MM.1S (cell line): Measurements from ENCODE around the gene SLC7A1.

ENCODE experiments used
- DNase-seq: peaks from one replicate; pipeline ENCODE4 v3.0.0-alpha.2; 2015
- H2AFZ ChIP-seq: fragments of 300-600 bp; sonication (generic); 2 replicates; pipeline ENCODE4 v1.6.0; 2016; ENCODE audit warnings: antibody characterized with exemption, low read length
- H3F3A ChIP-seq: fragments of 300-600 bp; sonication (generic); 2 replicates; pipeline ENCODE4 v1.6.1; 2016; ENCODE audit warnings: mild to moderate bottlenecking, antibody characterized with exemption, low read length, moderate library complexity, mixed read lengths; ENCODE audit not compliant: insufficient read depth
- H3K27ac ChIP-seq: fragments of 300-600 bp; sonication (generic); 2 replicates; pipeline ENCODE4 v1.5.1; 2016; ENCODE audit warnings: mild to moderate bottlenecking, low read length
- H3K27me3 ChIP-seq: fragments of 300-600 bp; sonication (generic); replicated peaks from 2 replicates; pipeline ENCODE4 v1.6.0; 2016; ENCODE audit warnings: low read length; ENCODE audit not compliant: insufficient read depth
- H3K36me3 ChIP-seq: fragments of 300-600 bp; sonication (generic); replicated peaks from 2 replicates; pipeline ENCODE4 v1.6.1; 2016; ENCODE audit warnings: mild to moderate bottlenecking, low read length, mixed read lengths; ENCODE audit not compliant: insufficient read depth
- H3K4me1 ChIP-seq: fragments of 300-600 bp; sonication (generic); 2 replicates; pipeline ENCODE4 v1.6.1; 2016; ENCODE audit warnings: low read length, mixed read lengths
- H3K4me2 ChIP-seq: fragments of 300-600 bp; sonication (generic); 2 replicates; pipeline ENCODE4 v1.6.0; 2016; ENCODE audit warnings: low read depth, low read length
- H3K4me3 ChIP-seq: fragments of 300-600 bp; sonication (generic); 2 replicates; pipeline ENCODE4 v1.5.1; 2016; ENCODE audit warnings: low read length, mixed read lengths
- H3K79me2 ChIP-seq: fragments of 300-600 bp; sonication (generic); 2 replicates; pipeline ENCODE4 v1.6.1; 2016; ENCODE audit warnings: mixed run types, low read length, mixed read lengths
- H3K9ac ChIP-seq: fragments of 300-600 bp; sonication (generic); 2 replicates; pipeline ENCODE4 v1.6.1; 2016; ENCODE audit warnings: low read length, mixed read lengths
- H3K9me2 ChIP-seq: fragments of 300-600 bp; sonication (generic); replicated peaks from 2 replicates; pipeline ENCODE4 v1.6.1; 2016; ENCODE audit warnings: mild to moderate bottlenecking, low read length, mixed read lengths; ENCODE audit not compliant: insufficient read depth
- H3K9me3 ChIP-seq: fragments of 300-600 bp; sonication (generic); replicated peaks from 2 replicates; pipeline ENCODE4 v1.6.1; 2016; ENCODE audit warnings: mild to moderate bottlenecking, low read length, mixed read lengths; ENCODE audit not compliant: insufficient read depth
- H4K20me1 ChIP-seq: fragments of 300-600 bp; sonication (generic); 2 replicates; pipeline ENCODE4 v1.6.1; 2016; ENCODE audit warnings: mild to moderate bottlenecking, low read length, moderate library complexity, mixed read lengths; ENCODE audit not compliant: insufficient read depth
- EZH2 ChIP-seq: fragments of 300-600 bp; sonication (generic); optimal IDR thresholded peaks from 2 replicates; pipeline ENCODE3; 2017; ENCODE audit warnings: low read depth, mild to moderate bottlenecking, antibody characterized with exemption, low read length, mixed read lengths
- EZH2phosphoT487 ChIP-seq: fragments of 300-600 bp; sonication (generic); IDR thresholded peaks from 2 replicates; pipeline ENCODE4 v1.6.1; 2018; ENCODE audit warnings: antibody characterized with exemption, low read length
- TF ChIP-seq, protein P1 (sequence below): fragments of 300-600 bp; sonication (generic); IDR thresholded peaks from 2 replicates; pipeline ENCODE4 v1.5.1; 2016; ENCODE audit warnings: antibody characterized with exemption, low read length, mixed read lengths

SLC7A1 gene

DNA sequence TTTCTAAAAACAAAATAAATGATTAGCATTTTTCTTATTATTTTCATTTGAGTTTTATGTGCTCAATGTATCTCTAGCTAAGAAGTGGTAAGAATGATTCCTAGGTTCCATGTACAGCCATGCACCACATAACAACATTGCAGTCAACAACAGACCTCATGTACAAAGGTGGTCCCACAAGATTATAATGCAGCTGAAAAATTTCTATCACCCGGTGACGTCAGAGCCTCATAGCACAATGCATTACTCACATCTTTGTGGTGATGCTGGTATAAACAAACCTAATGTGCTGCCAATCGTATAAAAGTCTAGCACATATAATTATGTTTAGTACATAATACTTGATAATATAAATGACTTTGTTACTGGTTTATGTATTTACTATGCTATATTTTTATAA is 120.5 kb downstream of the SLC7A1 start:
- Histone ChIP-seq H3F3A (no peaks in the 10 kb centered on the region), H3K27me3 (no peaks in the 10 kb centered on the region), H3K9ac (no peak overlapping the region), H4K20me1 (no peaks in the 10 kb centered on the region), H3K9me3 (no peaks in the 10 kb centered on the region), H3K4me3 (no peak overlapping the region), H3K27ac (no peak overlapping the region), H3K4me2 (no peak overlapping the region), H2AFZ (no peak overlapping the region), H3K36me3 (no peaks in the 10 kb centered on the region), H3K79me2 (no peaks in the 10 kb centered on the region), H3K4me1 (no peaks in the 10 kb centered on the region), H3K9me2 (no peaks in the 10 kb centered on the region)
- no peak for TF ChIP-seq EZH2phosphoT487
- no peak for TF ChIP-seq EZH2
- TF ChIP-seq, protein P1, sequence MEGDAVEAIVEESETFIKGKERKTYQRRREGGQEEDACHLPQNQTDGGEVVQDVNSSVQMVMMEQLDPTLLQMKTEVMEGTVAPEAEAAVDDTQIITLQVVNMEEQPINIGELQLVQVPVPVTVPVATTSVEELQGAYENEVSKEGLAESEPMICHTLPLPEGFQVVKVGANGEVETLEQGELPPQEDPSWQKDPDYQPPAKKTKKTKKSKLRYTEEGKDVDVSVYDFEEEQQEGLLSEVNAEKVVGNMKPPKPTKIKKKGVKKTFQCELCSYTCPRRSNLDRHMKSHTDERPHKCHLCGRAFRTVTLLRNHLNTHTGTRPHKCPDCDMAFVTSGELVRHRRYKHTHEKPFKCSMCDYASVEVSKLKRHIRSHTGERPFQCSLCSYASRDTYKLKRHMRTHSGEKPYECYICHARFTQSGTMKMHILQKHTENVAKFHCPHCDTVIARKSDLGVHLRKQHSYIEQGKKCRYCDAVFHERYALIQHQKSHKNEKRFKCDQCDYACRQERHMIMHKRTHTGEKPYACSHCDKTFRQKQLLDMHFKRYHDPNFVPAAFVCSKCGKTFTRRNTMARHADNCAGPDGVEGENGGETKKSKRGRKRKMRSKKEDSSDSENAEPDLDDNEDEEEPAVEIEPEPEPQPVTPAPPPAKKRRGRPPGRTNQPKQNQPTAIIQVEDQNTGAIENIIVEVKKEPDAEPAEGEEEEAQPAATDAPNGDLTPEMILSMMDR: no peak
- DNase-seq: no peak

DNA sequence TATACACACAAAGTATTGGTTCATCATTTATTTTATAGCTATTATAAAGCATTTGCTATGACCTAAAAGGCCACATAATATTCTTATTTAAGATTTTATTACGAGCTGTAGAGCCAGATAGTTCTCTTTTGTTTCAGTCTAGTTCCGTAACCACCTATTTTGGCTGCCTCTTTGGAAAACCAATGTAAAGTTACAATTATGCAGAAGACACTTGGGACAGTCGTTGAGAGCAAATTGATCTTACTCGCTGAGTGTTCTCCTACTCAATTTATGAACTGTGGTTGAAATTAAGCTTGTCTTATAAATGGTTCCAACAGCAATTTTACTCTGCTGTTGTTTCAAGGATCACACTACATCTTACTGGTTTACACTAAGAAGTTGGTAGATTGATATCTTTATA is 122.3 kb downstream of the SLC7A1 start:
- no peaks in the 10 kb centered on the region for H3K27me3 ChIP-seq
- no peak overlapping the region for H3K4me2 ChIP-seq
- DNase-seq: no peak
- no peaks in the 10 kb centered on the region for H3K79me2 ChIP-seq
- no peaks in the 10 kb centered on the region for H3K9me2 ChIP-seq
- H3K4me3 ChIP-seq: no peak overlapping the region
- H3F3A ChIP-seq: no peaks in the 10 kb centered on the region
- no peak overlapping the region for H2AFZ ChIP-seq
- no peak overlapping the region for H3K9ac ChIP-seq
- no peaks in the 10 kb centered on the region for H3K4me1 ChIP-seq
- no peak for TF ChIP-seq EZH2phosphoT487
- TF ChIP-seq, protein P1: no peak
- TF ChIP-seq EZH2: no peak
- no peak overlapping the region for H3K27ac ChIP-seq
- H3K9me3 ChIP-seq: no peaks in the 10 kb centered on the region
- H4K20me1 ChIP-seq: no peaks in the 10 kb centered on the region
- H3K36me3 ChIP-seq: no peaks in the 10 kb centered on the region

DNA sequence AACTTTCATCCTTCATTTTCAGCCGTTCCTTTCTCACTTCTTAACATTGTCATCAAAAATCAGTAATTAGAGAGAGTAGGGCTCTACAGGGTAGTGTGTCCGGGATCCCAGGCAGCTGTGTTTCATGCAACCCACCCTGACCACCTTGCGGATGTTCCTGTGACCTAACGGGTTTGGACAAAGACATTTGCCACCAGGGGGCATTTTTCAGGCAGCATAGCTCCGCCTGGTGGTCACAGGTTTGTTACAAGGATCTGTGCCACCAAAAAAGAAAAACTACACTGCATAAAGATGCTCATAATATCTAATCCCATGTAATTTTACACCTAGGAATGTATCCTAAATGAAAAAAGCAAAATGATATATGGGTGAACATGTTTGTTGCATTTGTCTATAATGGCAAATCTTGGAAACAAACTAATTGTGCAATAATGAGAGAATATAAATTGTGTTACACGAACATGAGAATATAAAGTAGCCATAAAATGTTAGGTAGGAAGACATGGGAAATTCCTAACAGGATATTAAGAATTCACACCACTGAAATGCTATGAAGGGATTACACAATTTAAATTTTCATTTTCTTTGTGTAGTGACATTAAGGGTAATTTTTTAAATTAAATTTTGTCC is 123.0 kb downstream of the SLC7A1 start:
- Histone ChIP-seq H3K4me2 (no peak overlapping the region), H3K9me2 (no peaks in the 10 kb centered on the region)
- DNase-seq: peak; percentile 30

More for the DNA sequence above, 123.0 kb downstream of the SLC7A1 start:
- Histone ChIP-seq H4K20me1 (no peaks in the 10 kb centered on the region), H3K4me3 (no peak overlapping the region), H3K9me3 (no peaks in the 10 kb centered on the region), H3K36me3 (no peaks in the 10 kb centered on the region), H3K27me3 (no peaks in the 10 kb centered on the region), H3K4me1 (no peaks in the 10 kb centered on the region), H3K9ac (no peak overlapping the region), H2AFZ (no peak overlapping the region), H3F3A (no peaks in the 10 kb centered on the region), H3K27ac (no peak overlapping the region), H3K79me2 (no peaks in the 10 kb centered on the region)
- TF ChIP-seq EZH2: no peak
- TF ChIP-seq, protein P1: peak; percentile 81
